PFSK-1 (cell line): ENCODE data around the gene TMEM140.

Experiments used
- FOXP2 ChIP-seq: optimal IDR thresholded peaks from 2 replicates; pipeline ENCODE3; 2011; ENCODE audit warnings: borderline replicate concordance, control low read depth, inconsistent platforms; ENCODE audit not compliant: insufficient read depth; ENCODE audit errors: extremely low read length, extremely low read depth
- POLR2AphosphoS5 ChIP-seq: IDR thresholded peaks from 2 replicates; pipeline ENCODE4 v1.6.1; 2012; ENCODE audit warnings: low read depth, mild to moderate bottlenecking, control low read depth, low read length, moderate library complexity
- REST ChIP-seq, 2 experiments: IDR thresholded peaks; 2 replicates each; pipeline versions ENCODE4 v1.6.1 to v1.8.0; 2011 to 2012; ENCODE audit warnings: low read depth in 2 of 2, low read length in 2 of 2, control low read depth in 1 of 2, inconsistent platforms in 1 of 2, mild to moderate bottlenecking in 1 of 2, moderate library complexity in 1 of 2; ENCODE audit not compliant: insufficient read depth in 1 of 2
- SIN3A ChIP-seq: IDR thresholded peaks from 2 replicates; pipeline ENCODE4 v1.6.1; 2012; ENCODE audit warnings: mild to moderate bottlenecking, low read length, moderate library complexity, borderline replicate concordance; ENCODE audit not compliant: insufficient read depth
- TAF1 ChIP-seq: IDR thresholded peaks from 2 replicates; pipeline ENCODE4 v1.6.1; 2012; ENCODE audit warnings: low read length, control low read depth, borderline replicate concordance; ENCODE audit not compliant: insufficient read depth

Gene TMEM140

DNA sequence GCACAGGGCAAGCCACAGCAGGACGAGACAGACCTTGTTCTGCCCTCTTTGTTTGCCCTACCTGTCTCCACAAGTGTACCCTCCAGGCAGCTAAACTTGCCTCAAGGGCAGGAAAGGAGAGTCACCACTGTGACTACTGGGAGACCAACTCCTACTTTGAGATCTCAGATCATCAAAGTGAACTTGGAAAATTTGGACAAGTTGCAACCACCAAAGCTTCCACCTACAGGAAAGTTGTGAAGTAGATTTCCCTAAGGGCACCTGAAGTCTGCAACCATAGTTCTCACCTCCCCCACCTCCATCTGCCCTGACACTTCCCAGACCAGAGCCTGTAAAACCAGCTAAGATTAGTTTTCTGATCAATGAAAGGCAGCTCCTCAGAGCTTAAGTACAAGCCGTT, 66.0 kb downstream of the TMEM140 start:
- TF ChIP-seq TAF1, result no peak
- TF ChIP-seq REST (IDR thresholded peaks at IDR 0.05; ENCODE audit: insufficient read depth in 1 of 2, low read depth in 2 of 2, low read length in 2 of 2), result no peak
- TF ChIP-seq FOXP2, result no peak
- no peak for TF ChIP-seq SIN3A
- TF ChIP-seq POLR2AphosphoS5, result no peak

DNA sequence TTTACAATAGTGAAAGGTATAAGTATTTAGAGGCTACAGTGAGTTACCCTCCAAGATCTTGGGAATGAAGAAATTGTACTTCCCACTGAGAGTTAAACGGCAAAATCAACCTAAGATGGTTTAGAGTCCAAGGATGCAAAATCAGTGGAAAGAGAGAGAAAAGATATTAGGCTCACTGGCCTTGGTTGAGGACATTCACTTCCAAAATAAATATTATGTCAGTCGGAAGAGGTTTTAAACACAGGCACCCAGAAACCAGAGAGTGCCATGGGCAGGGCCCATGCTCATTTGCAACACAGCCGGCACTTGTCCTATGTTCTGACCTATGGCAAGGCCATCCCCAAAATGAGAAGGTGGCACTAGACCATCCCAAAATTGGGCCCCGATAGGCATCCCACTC, 67.3 kb downstream of the TMEM140 start:
- TF ChIP-seq SIN3A (no peak), FOXP2 (no peak), TAF1 (no peak), REST (IDR thresholded peaks at IDR 0.05; ENCODE audit: insufficient read depth in 1 of 2, low read depth in 2 of 2, low read length in 2 of 2) (no peak), POLR2AphosphoS5 (no peak)

DNA sequence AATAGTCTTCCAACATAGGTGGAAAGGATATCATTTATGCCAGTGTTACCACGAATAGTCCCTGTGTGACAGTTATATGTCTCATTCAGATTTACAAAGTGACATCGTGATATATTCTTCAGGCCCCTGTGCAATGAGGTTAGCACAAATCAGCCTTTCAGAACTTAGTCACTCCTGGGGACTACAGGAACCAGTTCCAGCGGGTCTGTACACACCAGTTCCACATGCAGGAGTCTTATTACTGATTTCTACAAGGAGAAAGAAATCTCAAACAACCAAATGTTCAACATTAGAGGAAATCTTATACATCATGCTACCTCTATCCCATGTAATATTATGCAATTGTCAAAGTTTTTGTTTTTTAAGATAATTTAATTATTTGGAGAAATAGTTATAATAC, 67.8 kb downstream of the TMEM140 start:
- TF ChIP-seq POLR2AphosphoS5, result no peak
- TF ChIP-seq FOXP2, result no peak
- no peak for TF ChIP-seq SIN3A
- no peak for TF ChIP-seq REST (IDR thresholded peaks at IDR 0.05; ENCODE audit: insufficient read depth in 1 of 2, low read depth in 2 of 2, low read length in 2 of 2)
- TF ChIP-seq TAF1, result no peak
